Pancreas (tissue), 10 donors: ENCODE data around the gene GCG. TPM values are rescaled to one million over a fixed set of nuclear protein-coding genes. Genes with fewer than 3 reads are reported as not detected.
A peak's percentile ranks its signal among the peaks of the same experiment; 100 is the strongest.

Source experiments
- ATAC-seq, 4 donors: fragments of 200-7000 bp; cut with Tn5 transposase; one replicate each; pipeline versions ENCODE4 v1.8.0 to v1.9.1; 2020; ENCODE audit warnings: mild to moderate bottlenecking in 4 of 4, moderate library complexity in 4 of 4
- DNase-seq, 6 donors: peaks; one replicate each; pipeline ENCODE4 v3.0.0-alpha.2; 2020
- FAIRE-seq: peaks from 2 replicates; lab custom pipeline; 2012; peaks lifted over from hg19 to GRCh38; lab: Jason Lieb, UNC
- H3K27ac ChIP-seq, 4 donors: fragments of 200-600 bp; sonication (generic); 1 replicate in 3 of 4; 2 replicates in 1 of 4; pipeline versions ENCODE4 v1.5.0 to v1.8.0; 2020
- H3K27me3 ChIP-seq, 4 donors: fragments of 200-600 bp; one replicate each; pipeline ENCODE4 v1.8.0; 2021
- H3K36me3 ChIP-seq, 3 donors: fragments of 200-600 bp; sonication (generic) in 1 of 3; one replicate each; pipeline versions ENCODE4 v1.5.0 to v1.8.0; 2020 to 2021
- H3K4me1 ChIP-seq, 3 donors: fragments of 200-600 bp; one replicate each; pipeline ENCODE4 v1.8.0; 2021
- H3K4me3 ChIP-seq, 4 donors: fragments of 200-600 bp; sonication (generic) in 2 of 4; one replicate each; pipeline versions ENCODE4 v1.5.0 to v1.8.0; 2020 to 2021
- H3K9me3 ChIP-seq, 4 donors: fragments of 200-600 bp; one replicate each; pipeline ENCODE4 v1.8.0; 2021
- WGBS, 2 donors: extraction: QIAGEN DNeasy Blood & Tissue Kit; methylation state at CpG; one replicate each; pipeline ENCODE4 v1.1.7; 2013; 5-methylcytosine and 5-hydroxymethylcytosine counted together
- intact Hi-C, 3 donors: fragments of 100-400 bp; cut with DNase I; formaldehyde crosslinking; loops; one replicate each; pipeline versions ENCODE4 v1.11.1 to v1.14.2; 2022
- polyA plus RNA-seq, 2 donors: library from polyadenylated mRNA; stranded (reverse); fragments of 200-250 nt; gene quantifications; one replicate each; pipeline ENCODE4 v1.2.3, GENCODE V29; 2013
- total RNA-seq, 6 donors: library from RNA; stranded (reverse); fragmentation: NEBNext Ultra II Directional in 4 of 6; extraction: Animal tissue kit (Norgen Biotek cat#: 25700) in 4 of 6; gene quantifications; one replicate each; pipeline versions ENCODE4 v1.2.1 to v1.2.4, GENCODE V29; 2021 to 2023
- TF ChIP-seq, protein P1 (sequence below), 4 donors: fragments of 200-600 bp; sonication (generic) in 3 of 4; IDR thresholded peaks; one replicate each; pipeline versions ENCODE4 v1.5.0 to v1.8.0; 2021; ENCODE audit warnings: antibody characterized with exemption in 4 of 4
- donor health status: healthy with polysubstance abuse.
- donor health status: DM: no; HTN: no; CAD: no; lungs with moderate emphysema.
- donor health status: DM: no; HTN: no; CAD: no.
- donor health status: control.
- donor health status: control.
- donor health status: Bipolar disorder and iron deficiency.
- donor health status: DM: yes; HTN: yes; CAD: no.
- donor health status: DM: no; HTN: no; CAD: no.
- donor health status: DM: no; HTN: no; CAD: no.
- donor health status: DM: yes; HTN: yes; CAD: no.

GCG gene
- total and polyA plus RNA-seq, 8 donors: 92.8 to 9,451 (median 384) TPM

DNA sequence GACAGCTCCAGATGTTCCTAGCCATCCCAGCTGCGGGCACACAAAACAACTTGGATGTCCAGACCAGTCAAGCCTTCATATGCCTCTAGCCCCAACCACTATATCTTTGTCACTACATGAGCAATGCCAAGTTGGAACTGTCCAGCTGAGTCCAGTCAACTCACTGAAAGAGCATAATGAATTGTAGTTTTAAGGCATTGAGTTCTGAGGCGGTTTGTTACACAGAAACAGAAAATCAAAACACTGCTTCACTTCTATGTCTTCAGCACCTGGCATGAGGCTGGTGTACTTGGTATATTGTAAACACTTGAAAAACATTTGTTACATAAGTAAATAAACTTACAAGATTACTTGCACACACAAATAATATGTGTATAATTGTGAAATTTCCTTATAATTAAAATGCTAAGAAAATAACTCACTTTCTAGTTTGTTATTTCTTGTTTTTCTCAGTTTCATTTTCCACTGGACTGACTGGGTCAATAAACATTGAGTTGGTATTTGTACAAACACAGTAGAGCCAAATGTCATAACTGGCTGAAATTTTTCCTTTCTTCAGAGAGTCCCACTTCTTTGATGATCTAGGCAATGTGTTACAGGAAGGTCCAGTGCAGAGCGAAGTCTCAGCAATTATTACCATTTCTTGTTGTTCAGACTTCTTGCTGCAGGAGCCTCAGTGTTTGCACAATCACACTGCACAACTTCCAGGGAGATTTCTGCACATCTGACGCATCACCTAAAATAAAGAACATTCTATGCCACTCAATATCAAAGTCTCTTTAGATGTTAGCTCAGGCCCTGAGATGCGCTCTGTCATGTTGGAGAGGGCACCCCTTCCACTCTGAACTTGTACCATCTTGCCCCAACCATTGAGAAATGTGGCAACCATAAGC lies 39.8 kb downstream of the GCG start:
- Histone ChIP-seq H3K4me3 (no peak overlapping the region), H3K27ac (no peak overlapping the region), H3K9me3 (no peaks in the 10 kb centered on the region), H3K36me3 (no peaks in the 10 kb centered on the region), H3K4me1 (no peaks in the 10 kb centered on the region), H3K27me3 (no peaks in the 10 kb centered on the region)
- DNase-seq (no peak), FAIRE-seq (no peak), ATAC-seq (peak in 1 of 4 donors; percentile 41)
- TF ChIP-seq, protein P1, sequence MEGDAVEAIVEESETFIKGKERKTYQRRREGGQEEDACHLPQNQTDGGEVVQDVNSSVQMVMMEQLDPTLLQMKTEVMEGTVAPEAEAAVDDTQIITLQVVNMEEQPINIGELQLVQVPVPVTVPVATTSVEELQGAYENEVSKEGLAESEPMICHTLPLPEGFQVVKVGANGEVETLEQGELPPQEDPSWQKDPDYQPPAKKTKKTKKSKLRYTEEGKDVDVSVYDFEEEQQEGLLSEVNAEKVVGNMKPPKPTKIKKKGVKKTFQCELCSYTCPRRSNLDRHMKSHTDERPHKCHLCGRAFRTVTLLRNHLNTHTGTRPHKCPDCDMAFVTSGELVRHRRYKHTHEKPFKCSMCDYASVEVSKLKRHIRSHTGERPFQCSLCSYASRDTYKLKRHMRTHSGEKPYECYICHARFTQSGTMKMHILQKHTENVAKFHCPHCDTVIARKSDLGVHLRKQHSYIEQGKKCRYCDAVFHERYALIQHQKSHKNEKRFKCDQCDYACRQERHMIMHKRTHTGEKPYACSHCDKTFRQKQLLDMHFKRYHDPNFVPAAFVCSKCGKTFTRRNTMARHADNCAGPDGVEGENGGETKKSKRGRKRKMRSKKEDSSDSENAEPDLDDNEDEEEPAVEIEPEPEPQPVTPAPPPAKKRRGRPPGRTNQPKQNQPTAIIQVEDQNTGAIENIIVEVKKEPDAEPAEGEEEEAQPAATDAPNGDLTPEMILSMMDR (IDR thresholded peaks at IDR 0.05): no peak
- intact Hi-C loops: no loop called here
- WGBS, 2 donors: 89 to 93% methylated on average over 5 of the region's 5 CpGs

DNA sequence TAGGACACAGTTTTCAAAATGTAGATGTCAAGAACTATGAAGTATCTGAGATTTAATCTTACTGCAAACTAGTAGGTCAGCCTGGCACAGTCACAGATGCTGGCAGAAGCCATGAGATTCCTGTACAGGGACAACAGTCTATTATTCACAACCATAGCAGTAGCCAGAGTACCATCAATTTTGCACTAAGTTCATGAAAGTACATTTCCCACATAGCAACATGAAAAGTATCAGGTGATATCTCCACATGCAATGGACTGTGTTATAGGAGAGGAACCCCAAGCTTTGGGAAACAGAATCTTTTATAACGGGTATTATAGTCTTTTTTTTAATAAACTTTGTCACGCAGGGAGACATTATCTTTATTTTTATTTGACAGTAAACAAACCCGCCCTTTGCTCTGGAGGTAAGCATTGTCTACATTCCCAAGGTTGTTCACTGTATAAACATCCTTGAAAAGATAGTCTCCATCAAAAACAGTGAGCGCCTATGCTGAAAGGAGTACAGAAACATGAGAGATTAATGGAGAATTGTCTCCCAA lies 44.6 kb downstream of the GCG start:
- Histone ChIP-seq H3K4me1 (no peaks in the 10 kb centered on the region), H3K36me3 (no peaks in the 10 kb centered on the region), H3K27me3 (no peaks in the 10 kb centered on the region), H3K9me3 (no peaks in the 10 kb centered on the region), H3K27ac (no peak overlapping the region), H3K4me3 (no peak overlapping the region)
- TF ChIP-seq, protein P1 (IDR thresholded peaks at IDR 0.05): no peak
- intact Hi-C loops: no loop called here
- ATAC-seq: no peak
- no peak for FAIRE-seq
- WGBS, 2 donors: 32 to 33% methylated on average over 4 of the region's 4 CpGs
- no peak for DNase-seq

DNA sequence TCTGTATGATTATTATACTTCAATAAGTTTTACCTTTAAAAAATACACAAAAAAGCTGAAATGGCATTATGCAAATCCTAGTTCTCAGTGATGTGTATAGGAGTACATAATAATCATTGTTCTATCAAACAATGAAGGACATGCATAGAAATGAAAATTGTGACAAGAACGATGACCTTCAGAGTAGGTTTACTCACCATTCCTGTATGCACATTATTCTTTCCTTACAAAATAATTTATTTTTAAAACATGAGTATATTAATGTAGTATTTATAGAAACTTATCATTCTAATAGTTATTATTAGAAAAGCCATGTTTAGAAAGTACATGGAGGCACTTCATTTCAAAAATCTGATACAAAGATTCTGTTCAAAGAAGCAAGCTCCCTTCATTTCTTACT lies 45.3 kb downstream of the GCG start:
- 70 to 82% methylated on average over 1 of the region's 1 CpG for WGBS, 2 donors
- Histone ChIP-seq H3K27ac (no peak overlapping the region), H3K9me3 (no peaks in the 10 kb centered on the region), H3K27me3 (no peaks in the 10 kb centered on the region), H3K4me1 (no peaks in the 10 kb centered on the region), H3K4me3 (no peak overlapping the region), H3K36me3 (no peaks in the 10 kb centered on the region)
- intact Hi-C loops: no loop called here
- peak; percentile 43 for FAIRE-seq
- TF ChIP-seq, protein P1 (IDR thresholded peaks at IDR 0.05): no peak
- DNase-seq: no peak
- ATAC-seq: no peak

DNA sequence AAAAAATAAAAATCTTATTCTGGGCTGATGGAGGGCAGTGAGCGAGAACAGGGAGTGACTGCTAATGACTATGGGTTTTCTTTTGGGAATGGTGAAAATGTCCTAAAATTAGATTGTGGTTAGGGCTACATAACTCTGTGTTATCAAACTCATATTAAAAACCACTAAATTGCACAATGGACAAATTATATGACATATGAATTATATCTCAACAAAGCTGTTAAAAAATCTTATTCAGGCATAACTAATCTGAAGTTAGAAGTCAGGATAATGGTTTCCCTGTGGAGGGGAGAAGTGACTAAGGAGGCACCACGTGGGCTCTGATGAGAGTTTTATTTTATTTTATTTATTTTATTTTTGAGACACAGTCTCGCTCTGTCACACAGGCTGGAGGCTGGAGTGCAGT lies 45.9 kb downstream of the GCG start:
- Histone ChIP-seq H3K4me1 (no peaks in the 10 kb centered on the region), H3K27ac (no peak overlapping the region), H3K4me3 (no peak overlapping the region), H3K9me3 (no peaks in the 10 kb centered on the region), H3K36me3 (no peaks in the 10 kb centered on the region), H3K27me3 (no peaks in the 10 kb centered on the region)
- intact Hi-C loops: no loop called here
- DNase-seq (no peak), FAIRE-seq (no peak), ATAC-seq (no peak)
- WGBS, 2 donors: 75 to 79% methylated on average over 3 of the region's 3 CpGs
- TF ChIP-seq, protein P1 (IDR thresholded peaks at IDR 0.05): no peak
